SK-N-SH treated with all-trans-retinoic acid at 6 μM for 48 hours (cell line): ENCODE results near the gene AGTRAP.

Experiments used
- ATAC-seq: fragments of 200-7000 bp; cut with Tn5 transposase; 3 replicates; pipeline ENCODE4 v1.9.1; 2020; ENCODE audit warnings: mild to moderate bottlenecking, moderate library complexity
- ARNTL ChIP-seq: fragments of 450-650 bp; formaldehyde crosslinking; IDR thresholded peaks from 2 replicates; pipeline ENCODE4 v1.5.0; 2020; ENCODE audit warnings: low read depth, mild to moderate bottlenecking, moderate library complexity, borderline replicate concordance
- CSDC2 ChIP-seq: fragments of 250-450 bp; sonication (Bioruptor Pico); IDR thresholded peaks from 2 replicates; pipeline ENCODE4 v1.5.0; 2020; ENCODE audit warnings: mild to moderate bottlenecking, moderate library complexity
- ESRRG ChIP-seq: fragments of 250-450 bp; sonication (Bioruptor Pico); IDR thresholded peaks from 2 replicates; pipeline ENCODE4 v1.6.1; 2021; ENCODE audit warnings: mild to moderate bottlenecking
- GLIS3 ChIP-seq: fragments of 250-450 bp; sonication (Bioruptor Pico); IDR thresholded peaks from 2 replicates; pipeline ENCODE4 v1.5.0; 2020; ENCODE audit warnings: mild to moderate bottlenecking, moderate library complexity
- ISL1 ChIP-seq: fragments of 250-450 bp; sonication (Bioruptor Pico); IDR thresholded peaks from 2 replicates; pipeline ENCODE4 v2.1.2; 2022; ENCODE audit warnings: mild to moderate bottlenecking, moderate library complexity
- OSR1 ChIP-seq: fragments of 250-450 bp; sonication (Bioruptor Pico); IDR thresholded peaks from 2 replicates; pipeline ENCODE4 v1.8.0; 2022; ENCODE audit warnings: moderate library complexity, mild to moderate bottlenecking, inconsistent platforms
- SNAI2 ChIP-seq: fragments of 250-450 bp; sonication (Bioruptor Pico); IDR thresholded peaks from 2 replicates; pipeline ENCODE4 v1.5.0; 2020; ENCODE audit warnings: mild to moderate bottlenecking, moderate library complexity
- TCF4 ChIP-seq: fragments of 250-450 bp; sonication (Bioruptor Pico); IDR thresholded peaks from 2 replicates; pipeline ENCODE4 v1.8.0; 2021; ENCODE audit warnings: mild to moderate bottlenecking, moderate library complexity, borderline replicate concordance
- TOX ChIP-seq: fragments of 250-450 bp; sonication (Bioruptor Pico); IDR thresholded peaks from 2 replicates; pipeline ENCODE4 v1.8.0; 2021; ENCODE audit warnings: mild to moderate bottlenecking, moderate library complexity, borderline replicate concordance
- ZC3H10 ChIP-seq: fragments of 250-450 bp; sonication (Bioruptor Pico); IDR thresholded peaks from 2 replicates; pipeline ENCODE4 v1.5.1; 2021; ENCODE audit warnings: mild to moderate bottlenecking, moderate library complexity
- ZFP30 ChIP-seq: fragments of 450-650 bp; formaldehyde crosslinking; IDR thresholded peaks from 2 replicates; pipeline ENCODE4 v1.5.0; 2022; ENCODE audit warnings: mild to moderate bottlenecking, moderate library complexity
- ZNF70 ChIP-seq: fragments of 450-650 bp; formaldehyde crosslinking; IDR thresholded peaks from 2 replicates; pipeline ENCODE4 v1.5.0; 2020; ENCODE audit warnings: mild to moderate bottlenecking, moderate library complexity
- ZNF8 ChIP-seq: fragments of 450-650 bp; formaldehyde crosslinking; IDR thresholded peaks from 2 replicates; pipeline ENCODE4 v1.5.0; 2020; ENCODE audit warnings: mild to moderate bottlenecking, moderate library complexity
- TF ChIP-seq, protein P1 (sequence below): fragments of 250-450 bp; sonication (Bioruptor Pico); IDR thresholded peaks from 2 replicates; pipeline ENCODE4 v1.5.0; 2020; ENCODE audit warnings: mild to moderate bottlenecking, moderate library complexity
- TF ChIP-seq, protein P2 (sequence below): fragments of 250-450 bp; sonication (Bioruptor Pico); IDR thresholded peaks from 2 replicates; pipeline ENCODE4 v1.5.1; 2021; ENCODE audit warnings: mild to moderate bottlenecking, moderate library complexity
- TF ChIP-seq, protein P3 (sequence below): fragments of 250-450 bp; sonication (Bioruptor Pico); IDR thresholded peaks from 2 replicates; pipeline ENCODE4 v1.8.0; 2021; ENCODE audit warnings: low read depth, mild to moderate bottlenecking, moderate library complexity, borderline replicate concordance
- TF ChIP-seq, protein P4 (sequence below): fragments of 250-450 bp; sonication (Bioruptor Pico); IDR thresholded peaks from 2 replicates; pipeline ENCODE4 v1.8.0; 2020; ENCODE audit warnings: mild to moderate bottlenecking, moderate library complexity, borderline replicate concordance

AGTRAP gene

DNA sequence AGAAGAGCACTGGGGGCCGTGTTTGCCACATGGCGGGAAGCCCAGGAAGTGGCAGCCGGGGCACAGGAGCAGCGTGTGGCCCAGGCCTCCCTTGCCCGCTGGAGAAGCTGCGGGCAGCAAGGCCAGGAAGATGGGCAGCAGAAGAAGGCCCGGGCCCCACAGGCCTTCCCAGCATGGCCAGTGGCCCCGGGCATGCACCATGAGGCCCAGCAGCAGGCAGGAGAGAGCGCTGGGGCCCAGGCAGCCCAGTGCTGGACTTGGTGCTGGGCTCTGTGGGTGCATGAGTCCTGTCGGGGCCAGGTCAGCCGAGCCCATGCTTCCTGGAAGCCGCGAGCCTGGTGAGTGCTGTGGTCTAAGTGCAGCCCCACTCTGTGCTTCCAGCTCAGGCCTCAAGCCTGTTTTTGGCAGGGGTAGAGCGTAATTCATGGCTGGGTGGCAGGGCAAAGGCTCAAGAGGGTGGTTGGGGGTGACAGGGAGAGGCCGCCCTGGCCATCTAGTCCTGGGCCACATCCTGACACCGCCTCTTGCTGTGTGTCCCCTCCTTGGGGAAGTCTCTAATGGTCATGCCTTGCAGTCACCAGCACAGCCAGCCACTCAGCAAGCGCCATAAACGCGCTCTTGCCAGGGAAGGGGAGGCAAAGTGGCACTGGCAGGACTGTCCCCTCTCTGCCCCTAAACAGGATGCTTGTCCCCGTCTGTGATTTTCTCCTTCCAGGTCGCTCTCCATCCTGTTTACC lies 48.5 kb downstream of the AGTRAP start (continued):
- TF ChIP-seq, protein P1, sequence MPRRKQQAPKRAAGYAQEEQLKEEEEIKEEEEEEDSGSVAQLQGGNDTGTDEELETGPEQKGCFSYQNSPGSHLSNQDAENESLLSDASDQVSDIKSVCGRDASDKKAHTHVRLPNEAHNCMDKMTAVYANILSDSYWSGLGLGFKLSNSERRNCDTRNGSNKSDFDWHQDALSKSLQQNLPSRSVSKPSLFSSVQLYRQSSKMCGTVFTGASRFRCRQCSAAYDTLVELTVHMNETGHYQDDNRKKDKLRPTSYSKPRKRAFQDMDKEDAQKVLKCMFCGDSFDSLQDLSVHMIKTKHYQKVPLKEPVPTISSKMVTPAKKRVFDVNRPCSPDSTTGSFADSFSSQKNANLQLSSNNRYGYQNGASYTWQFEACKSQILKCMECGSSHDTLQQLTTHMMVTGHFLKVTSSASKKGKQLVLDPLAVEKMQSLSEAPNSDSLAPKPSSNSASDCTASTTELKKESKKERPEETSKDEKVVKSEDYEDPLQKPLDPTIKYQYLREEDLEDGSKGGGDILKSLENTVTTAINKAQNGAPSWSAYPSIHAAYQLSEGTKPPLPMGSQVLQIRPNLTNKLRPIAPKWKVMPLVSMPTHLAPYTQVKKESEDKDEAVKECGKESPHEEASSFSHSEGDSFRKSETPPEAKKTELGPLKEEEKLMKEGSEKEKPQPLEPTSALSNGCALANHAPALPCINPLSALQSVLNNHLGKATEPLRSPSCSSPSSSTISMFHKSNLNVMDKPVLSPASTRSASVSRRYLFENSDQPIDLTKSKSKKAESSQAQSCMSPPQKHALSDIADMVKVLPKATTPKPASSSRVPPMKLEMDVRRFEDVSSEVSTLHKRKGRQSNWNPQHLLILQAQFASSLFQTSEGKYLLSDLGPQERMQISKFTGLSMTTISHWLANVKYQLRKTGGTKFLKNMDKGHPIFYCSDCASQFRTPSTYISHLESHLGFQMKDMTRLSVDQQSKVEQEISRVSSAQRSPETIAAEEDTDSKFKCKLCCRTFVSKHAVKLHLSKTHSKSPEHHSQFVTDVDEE (CRISPR knock-in tag) = no peak
- TF ChIP-seq, protein P2, sequence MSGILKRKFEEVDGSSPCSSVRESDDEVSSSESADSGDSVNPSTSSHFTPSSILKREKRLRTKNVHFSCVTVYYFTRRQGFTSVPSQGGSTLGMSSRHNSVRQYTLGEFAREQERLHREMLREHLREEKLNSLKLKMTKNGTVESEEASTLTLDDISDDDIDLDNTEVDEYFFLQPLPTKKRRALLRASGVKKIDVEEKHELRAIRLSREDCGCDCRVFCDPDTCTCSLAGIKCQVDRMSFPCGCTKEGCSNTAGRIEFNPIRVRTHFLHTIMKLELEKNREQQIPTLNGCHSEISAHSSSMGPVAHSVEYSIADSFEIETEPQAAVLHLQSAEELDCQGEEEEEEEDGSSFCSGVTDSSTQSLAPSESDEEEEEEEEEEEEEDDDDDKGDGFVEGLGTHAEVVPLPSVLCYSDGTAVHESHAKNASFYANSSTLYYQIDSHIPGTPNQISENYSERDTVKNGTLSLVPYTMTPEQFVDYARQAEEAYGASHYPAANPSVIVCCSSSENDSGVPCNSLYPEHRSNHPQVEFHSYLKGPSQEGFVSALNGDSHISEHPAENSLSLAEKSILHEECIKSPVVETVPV = no peak

DNA sequence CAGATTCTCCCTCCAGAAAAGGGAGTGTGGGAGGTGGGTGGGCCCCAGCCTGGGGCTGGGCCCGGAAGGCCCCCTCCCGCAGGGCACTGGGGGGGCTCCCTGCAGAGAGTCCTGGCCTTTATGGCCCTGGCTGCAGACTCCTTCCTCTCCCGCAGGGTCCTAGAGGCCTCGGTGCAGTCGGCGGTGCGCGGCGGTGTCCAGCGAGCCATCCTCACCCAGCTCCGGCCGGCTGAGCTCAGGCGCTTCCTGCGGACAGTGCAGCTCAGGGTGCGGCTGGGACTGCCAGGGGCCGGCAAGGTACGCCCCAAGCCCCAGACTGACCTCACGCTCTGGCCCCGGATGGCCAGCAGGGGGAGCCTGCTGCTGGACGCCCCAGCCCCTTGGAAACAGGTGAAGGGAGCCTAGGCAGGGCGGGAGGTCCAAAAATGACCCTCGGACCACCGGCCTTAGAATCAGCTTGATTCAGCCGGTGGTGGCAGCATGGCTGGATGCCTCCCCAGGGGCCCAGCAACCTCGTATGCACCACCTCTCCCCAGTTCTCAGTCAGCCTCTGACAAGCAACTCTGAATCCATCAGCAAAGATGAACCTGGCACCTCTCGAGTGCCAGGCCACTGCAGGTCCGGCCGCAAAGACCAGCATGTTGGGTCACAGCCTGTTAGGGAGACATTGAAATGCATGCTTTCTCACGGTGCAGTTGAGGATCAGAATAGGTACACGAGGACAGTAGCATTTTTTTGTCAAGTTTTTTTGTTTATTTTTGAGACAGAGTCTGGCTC lies 49.2 kb downstream of the AGTRAP start:
- peak; percentile 37; the same call in 1 of the 2 replicates for TF ChIP-seq ZNF8 (CRISPR knock-in tag)
- no peak for TF ChIP-seq TCF4 (CRISPR knock-in tag)
- ATAC-seq = peak; percentile 86

DNA sequence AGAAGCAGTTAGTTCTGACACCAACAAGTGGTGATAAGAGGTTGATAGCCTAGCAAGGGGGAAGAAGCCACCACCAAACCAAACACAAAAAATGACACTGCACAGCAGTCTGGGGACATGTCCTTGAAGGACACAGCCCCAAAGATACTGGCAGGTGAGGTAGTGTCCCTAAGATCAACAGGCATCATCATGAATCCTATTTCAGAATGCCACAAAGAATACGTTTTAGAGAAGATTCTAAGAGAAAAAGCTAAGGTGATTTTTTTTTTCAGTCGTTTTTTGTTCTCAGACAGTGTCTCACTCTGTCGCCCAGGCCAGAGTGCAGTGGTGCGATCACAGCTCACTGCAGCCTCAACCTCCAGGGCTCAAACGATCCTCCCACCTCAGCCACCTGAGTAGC lies 50.2 kb downstream of the AGTRAP start:
- no peak for ATAC-seq
- TF ChIP-seq SNAI2 (CRISPR knock-in tag) (no peak), CSDC2 (no peak), ISL1 (CRISPR knock-in tag) (no peak), TOX (no peak), ZC3H10 (CRISPR knock-in tag) (no peak), TCF4 (CRISPR knock-in tag) (no peak), GLIS3 (CRISPR knock-in tag) (no peak), ZFP30 (no peak), ZNF70 (CRISPR knock-in tag) (no peak), OSR1 (CRISPR knock-in tag) (no peak), ARNTL (CRISPR knock-in tag) (no peak)
- TF ChIP-seq, protein P2 = no peak
- TF ChIP-seq, protein P1 (CRISPR knock-in tag) = no peak
- TF ChIP-seq, protein P3, sequence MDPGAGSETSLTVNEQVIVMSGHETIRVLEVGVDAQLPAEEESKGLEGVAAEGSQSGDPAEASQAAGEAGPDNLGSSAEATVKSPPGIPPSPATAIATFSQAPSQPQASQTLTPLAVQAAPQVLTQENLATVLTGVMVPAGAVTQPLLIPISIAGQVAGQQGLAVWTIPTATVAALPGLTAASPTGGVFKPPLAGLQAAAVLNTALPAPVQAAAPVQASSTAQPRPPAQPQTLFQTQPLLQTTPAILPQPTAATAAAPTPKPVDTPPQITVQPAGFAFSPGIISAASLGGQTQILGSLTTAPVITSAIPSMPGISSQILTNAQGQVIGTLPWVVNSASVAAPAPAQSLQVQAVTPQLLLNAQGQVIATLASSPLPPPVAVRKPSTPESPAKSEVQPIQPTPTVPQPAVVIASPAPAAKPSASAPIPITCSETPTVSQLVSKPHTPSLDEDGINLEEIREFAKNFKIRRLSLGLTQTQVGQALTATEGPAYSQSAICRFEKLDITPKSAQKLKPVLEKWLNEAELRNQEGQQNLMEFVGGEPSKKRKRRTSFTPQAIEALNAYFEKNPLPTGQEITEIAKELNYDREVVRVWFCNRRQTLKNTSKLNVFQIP = no peak
- TF ChIP-seq, all 23 proteins: peak for 0

DNA sequence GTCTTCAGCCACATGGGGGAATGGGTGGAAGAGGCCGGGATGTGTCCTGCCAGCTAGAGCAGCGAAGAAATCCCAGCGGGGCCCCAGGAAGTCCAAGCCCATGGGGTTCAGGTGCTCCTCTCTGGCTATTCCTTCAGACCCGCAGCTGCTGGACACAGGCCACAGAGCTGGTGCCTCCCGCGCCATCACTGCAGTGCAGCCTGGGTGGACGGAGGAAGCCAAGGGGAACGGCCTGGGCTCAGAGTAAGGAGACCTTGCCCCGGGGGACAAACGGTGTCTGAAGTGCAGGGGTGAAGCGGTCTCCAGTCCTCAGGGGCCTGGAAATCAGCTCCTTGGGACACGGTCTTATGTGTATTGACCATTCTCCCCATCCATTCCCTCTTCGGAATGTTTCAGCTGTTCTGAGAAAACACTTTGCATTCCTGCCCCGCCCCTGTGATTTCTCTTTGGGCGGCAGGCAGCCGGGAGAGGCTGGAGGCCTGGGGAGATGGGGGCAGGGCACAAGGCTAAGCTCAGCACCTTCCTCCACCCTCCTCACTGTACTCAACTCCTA lies 51.4 kb downstream of the AGTRAP start:
- TF ChIP-seq, protein P4, sequence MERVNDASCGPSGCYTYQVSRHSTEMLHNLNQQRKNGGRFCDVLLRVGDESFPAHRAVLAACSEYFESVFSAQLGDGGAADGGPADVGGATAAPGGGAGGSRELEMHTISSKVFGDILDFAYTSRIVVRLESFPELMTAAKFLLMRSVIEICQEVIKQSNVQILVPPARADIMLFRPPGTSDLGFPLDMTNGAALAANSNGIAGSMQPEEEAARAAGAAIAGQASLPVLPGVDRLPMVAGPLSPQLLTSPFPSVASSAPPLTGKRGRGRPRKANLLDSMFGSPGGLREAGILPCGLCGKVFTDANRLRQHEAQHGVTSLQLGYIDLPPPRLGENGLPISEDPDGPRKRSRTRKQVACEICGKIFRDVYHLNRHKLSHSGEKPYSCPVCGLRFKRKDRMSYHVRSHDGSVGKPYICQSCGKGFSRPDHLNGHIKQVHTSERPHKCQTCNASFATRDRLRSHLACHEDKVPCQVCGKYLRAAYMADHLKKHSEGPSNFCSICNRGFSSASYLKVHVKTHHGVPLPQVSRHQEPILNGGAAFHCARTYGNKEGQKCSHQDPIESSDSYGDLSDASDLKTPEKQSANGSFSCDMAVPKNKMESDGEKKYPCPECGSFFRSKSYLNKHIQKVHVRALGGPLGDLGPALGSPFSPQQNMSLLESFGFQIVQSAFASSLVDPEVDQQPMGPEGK (CRISPR knock-in tag) = no peak
- no peak for TF ChIP-seq TCF4 (CRISPR knock-in tag)
- no peak for TF ChIP-seq ZNF8 (CRISPR knock-in tag)
- no peak for TF ChIP-seq ZC3H10 (CRISPR knock-in tag)
- TF ChIP-seq ZNF70 (CRISPR knock-in tag) = no peak
- TF ChIP-seq, protein P3 = no peak
- TF ChIP-seq ZFP30 = no peak
- TF ChIP-seq ESRRG (CRISPR knock-in tag) = no peak
- ATAC-seq = no peak; the same call in 1 of the 3 replicates
